Large intestine (tissue), 3 donors: Measurements from ENCODE around the gene EML3. TPM values are rescaled to one million over a fixed set of nuclear protein-coding genes. Genes with fewer than 3 reads are reported as not detected.
A peak's percentile ranks its signal among the peaks of the same experiment; 100 is the strongest.
"Not testable (repeated sequence)": the region's sequence is repeated elsewhere in the genome, so short reads cannot be mapped to it uniquely, and the experiment has no call there.

Experiments used
- DNase-seq, 2 donors: peaks; one replicate each; pipeline versions ENCODE4 v3.0.0 to v3.0.0-alpha.2; 2013
- H3K27ac ChIP-seq: one replicate; pipeline ENCODE4 v1.5.1; 2013; ENCODE audit warnings: low read length
- H3K27me3 ChIP-seq: 2 replicates; pipeline ENCODE4 v1.6.1; 2013; ENCODE audit warnings: low read length; ENCODE audit not compliant: control insufficient read depth, insufficient read depth
- H3K36me3 ChIP-seq: 2 replicates; pipeline ENCODE4 v1.6.1; 2013; ENCODE audit warnings: low read length; ENCODE audit not compliant: control insufficient read depth, insufficient read depth
- H3K4me1 ChIP-seq: one replicate; pipeline ENCODE4 v1.6.1; 2013; ENCODE audit warnings: low read length; ENCODE audit not compliant: control insufficient read depth, insufficient read depth
- H3K4me3 ChIP-seq: one replicate; pipeline ENCODE4 v1.5.1; 2013; ENCODE audit warnings: low read length
- H3K9me3 ChIP-seq: one replicate; pipeline ENCODE4 v1.6.1; 2013; ENCODE audit warnings: mild to moderate bottlenecking, low read depth, low read length, moderate library complexity; ENCODE audit not compliant: control insufficient read depth
- WGBS: methylation state at CpG from one replicate; pipeline ENCODE4 v1.1.5; 2013; ENCODE audit warnings: low lambda C conversion rate; ENCODE audit not compliant: insufficient coverage; 5-methylcytosine and 5-hydroxymethylcytosine counted together
- polyA plus RNA-seq: library from polyadenylated mRNA; unstranded; fragments of 120-200 nt; gene quantifications from one replicate; pipeline ENCODE4 v1.2.1, GENCODE V29; 2013

EML3 gene
- polyA plus RNA-seq, 1 donor = 25.3 TPM

GRCh38 chr11:62585356-62585755 is 27.2 kb downstream of the EML3 start:
- not testable (repeated sequence) for H3K4me3 ChIP-seq, H3K27me3 ChIP-seq, H3K9me3 ChIP-seq, H3K27ac ChIP-seq, H3K4me1 ChIP-seq, DNase-seq
- WGBS = no CpG with 5 or more reads among the region's 7 CpGs
- peaks cover 41% of the 10 kb centered on the region for H3K36me3 ChIP-seq

GRCh38 chr11:62581735-62582134 is 30.8 kb downstream of the EML3 start:
- H3K27me3 ChIP-seq, H3K9me3 ChIP-seq, DNase-seq, H3K27ac ChIP-seq, H3K4me1 ChIP-seq, H3K4me3 ChIP-seq: not testable (repeated sequence)
- peaks cover 47% of the 10 kb centered on the region for H3K36me3 ChIP-seq
- no CpG with 5 or more reads among the region's 4 CpGs for WGBS

GRCh38 chr11:62580959-62581715 is 31.4 kb downstream of the EML3 start:
- no peaks in the 10 kb centered on the region for H3K4me1 ChIP-seq
- WGBS = 100% methylated on average over 1 of the region's 18 CpGs
- no peak overlapping the region for H3K4me3 ChIP-seq
- H3K36me3 ChIP-seq = peaks cover 51% of the 10 kb centered on the region
- no peak for DNase-seq
- H3K9me3 ChIP-seq = no peaks in the 10 kb centered on the region
- no peak overlapping the region for H3K27ac ChIP-seq
- no peaks in the 10 kb centered on the region for H3K27me3 ChIP-seq

- Histone ChIP-seq H3K4me1 (peaks cover 11% of the 10 kb centered on the region), H3K27ac (no peak overlapping the region), H3K9me3 (no peaks in the 10 kb centered on the region), H3K36me3 (peaks cover 49% of the 10 kb centered on the region), H3K27me3 (no peaks in the 10 kb centered on the region), H3K4me3 (no peak overlapping the region)
- no peak for DNase-seq
- WGBS = 100% methylated on average over 1 of the region's 2 CpGs
Observed at GRCh38 chr11:62579252-62579651, 33.3 kb downstream of the EML3 start.

GRCh38 chr11:62578541-62578940 is 34.0 kb downstream of the EML3 start:
- Histone ChIP-seq H3K9me3 (no peaks in the 10 kb centered on the region), H3K4me3 (no peak overlapping the region), H3K27me3 (no peaks in the 10 kb centered on the region), H3K27ac (no peak overlapping the region), H3K36me3 (peaks cover 49% of the 10 kb centered on the region), H3K4me1 (peaks cover 11% of the 10 kb centered on the region)
- WGBS = no CpG with 5 or more reads among the region's 11 CpGs
- DNase-seq = no peak

- Histone ChIP-seq H3K36me3 (peaks cover 51% of the 10 kb centered on the region), H3K4me3 (no peak overlapping the region), H3K9me3 (no peaks in the 10 kb centered on the region), H3K4me1 (peaks cover 16% of the 10 kb centered on the region), H3K27me3 (no peaks in the 10 kb centered on the region), H3K27ac (peak overlapping the region; percentile 13)
- DNase-seq = no peak
- whole genome bisulfite sequencing = 100% methylated on average over 1 of the region's 12 CpGs
Observed at GRCh38 chr11:62577046-62577714, 35.4 kb downstream of the EML3 start.

GRCh38 chr11:62575837-62576236 is 36.7 kb downstream of the EML3 start:
- H3K4me1 ChIP-seq = peaks cover 19% of the 10 kb centered on the region
- H3K9me3 ChIP-seq = no peaks in the 10 kb centered on the region
- peaks cover 54% of the 10 kb centered on the region for H3K36me3 ChIP-seq
- WGBS = no CpG with 5 or more reads among the region's 14 CpGs
- no peak overlapping the region for H3K27ac ChIP-seq
- H3K27me3 ChIP-seq = no peaks in the 10 kb centered on the region
- H3K4me3 ChIP-seq = no peak overlapping the region
- no peak for DNase-seq

- H3K9me3 ChIP-seq = no peaks in the 10 kb centered on the region
- WGBS = no CpG with 5 or more reads among the region's 17 CpGs
- peaks cover 58% of the 10 kb centered on the region for H3K36me3 ChIP-seq
- H3K27me3 ChIP-seq = no peaks in the 10 kb centered on the region
- H3K4me1 ChIP-seq = peaks cover 19% of the 10 kb centered on the region
- H3K27ac ChIP-seq = peak overlapping the region; percentile 89
- H3K4me3 ChIP-seq = peak overlapping the region; percentile 85
- no peak for DNase-seq
Observed at GRCh38 chr11:62575156-62575555, 37.4 kb downstream of the EML3 start.

GRCh38 chr11:62574363-62575071 is 38.1 kb downstream of the EML3 start:
- Histone ChIP-seq H3K4me3 (peak overlapping the region; percentile 85), H3K4me1 (peaks cover 19% of the 10 kb centered on the region), H3K27ac (peak overlapping the region; percentile 89), H3K9me3 (no peaks in the 10 kb centered on the region), H3K36me3 (peaks cover 61% of the 10 kb centered on the region), H3K27me3 (no peaks in the 10 kb centered on the region)
- peak in 1 of 2 donors; percentile 63 for DNase-seq
- WGBS = no CpG with 5 or more reads among the region's 33 CpGs

GRCh38 chr11:62573592-62574362 is 38.8 kb downstream of the EML3 start, which contains the start of gene EEF1G:
EEF1G (minus strand) TSS chr11:62573891; CDS start chr11:62573842, 49 bp downstream.
- Histone ChIP-seq H3K4me3 (peak within 1 kb of the TSS; percentile 85), H3K36me3 (peaks cover 65% of the 10 kb centered on the region), H3K4me1 (peaks cover 19% of the 10 kb centered on the region), H3K9me3 (no peaks in the 10 kb centered on the region), H3K27ac (peak within 1 kb of the TSS; percentile 89), H3K27me3 (no peaks in the 10 kb centered on the region)
- WGBS = no CpG with 5 or more reads among the region's 46 CpGs
- DNase-seq = peak; percentile 100
